K562 (cell line): ENCODE data around the gene ACAP2. TPM values are rescaled to one million over a fixed set of nuclear protein-coding genes. Genes with fewer than 3 reads are reported as not detected.

Source experiments
- BRF1 ChIP-seq: IDR thresholded peaks from 3 replicates; pipeline ENCODE4 v1.6.1; 2011; ENCODE audit warnings: borderline replicate concordance, mild to moderate bottlenecking; ENCODE audit not compliant: insufficient read length; ENCODE audit errors: extremely low read depth
- JUND ChIP-seq, 2 experiments: IDR thresholded peaks; 2 replicates in 1 of 2; 3 replicates in 1 of 2; pipeline ENCODE4 v1.6.1; 2011; ENCODE audit warnings: borderline replicate concordance in 2 of 2, low read depth in 2 of 2, low read length in 2 of 2, improper control_type of control experiment in 1 of 2, missing biosample characterization in 1 of 2, missing genetic modification characterization in 1 of 2, missing genetic modification reagents in 1 of 2
- POLR2A ChIP-seq: fragments of 450-650 bp; conservative IDR thresholded peaks from 2 replicates; pipeline ENCODE4 v1.6.1; 2016
- RB1 ChIP-seq: fragments of 450-650 bp; IDR thresholded peaks from 2 replicates; pipeline ENCODE4 v1.6.1; 2017; ENCODE audit warnings: low read depth, mild to moderate bottlenecking
- TFAM ChIP-seq: fragments of 250-450 bp; sonication (Bioruptor Pico); conservative IDR thresholded peaks from 2 replicates; pipeline ENCODE4 v1.5.0; 2021; ENCODE audit warnings: mild to moderate bottlenecking, moderate library complexity
- XRCC5 ChIP-seq: fragments of 200-400 bp; formaldehyde crosslinking; IDR thresholded peaks from 2 replicates; pipeline ENCODE4 v1.6.1; 2017; ENCODE audit warnings: low read depth, mild to moderate bottlenecking, low read length
- ZNF3 ChIP-seq: fragments of 250-450 bp; sonication (Bioruptor Pico); IDR thresholded peaks from 2 replicates; pipeline ENCODE4 v1.5.0; 2021; ENCODE audit warnings: mild to moderate bottlenecking, moderate library complexity
- polyA plus RNA-seq, 8 experiments: library from polyadenylated mRNA; depleted of rRNA in 4 of 8; stranded (reverse) in 5 of 8; unstranded in 3 of 8; fragments of >200 nt; fragmentation: Nextera tagmentation in 2 of 8; fragmentation: Illumina TruSeq in 1 of 8; extraction: Ambion mirVana in 2 of 8; extraction: Trizol in 1 of 8; gene quantifications; 2 replicates each; pipeline versions ENCODE4 v1.2.1 to v1.2.3, GENCODE V29; 2011 to 2014; ENCODE audit warnings: inconsistent platforms in 1 of 8, missing spikeins in 1 of 8
- total RNA-seq, 7 experiments: library from RNA; depleted of rRNA in 6 of 7; stranded (reverse); fragments of >200 nt in 6 of 7; fragmentation: Illumina TruSeq in 2 of 7; extraction: Trizol in 2 of 7; gene quantifications; 2 replicates each; pipeline versions ENCODE4 v1.2.1 to v1.2.3, GENCODE V29; 2011 to 2021; ENCODE audit warnings: low replicate concordance in 1 of 7
- TF ChIP-seq, protein P1 (sequence below): sonication (generic); formaldehyde crosslinking; IDR thresholded peaks from 2 replicates; pipeline ENCODE4 v1.8.0; 2022; ENCODE audit warnings: mild to moderate bottlenecking, missing genetic modification reagents
- TF ChIP-seq, protein P2 (sequence below), 2 experiments: fragments of 450-650 bp; IDR thresholded peaks; 2 replicates each; pipeline ENCODE4 v1.6.1; 2016
- TF ChIP-seq, protein P3 (sequence below): IDR thresholded peaks from 2 replicates; pipeline ENCODE4 v1.6.1; 2011; ENCODE audit warnings: borderline replicate concordance, low read depth, mild to moderate bottlenecking, moderate library complexity, low read length; ENCODE audit not compliant: insufficient read depth, poor library complexity, severe bottlenecking
- TF ChIP-seq, protein P4 (sequence below): fragments of 450-650 bp; formaldehyde crosslinking; IDR thresholded peaks from 2 replicates; pipeline ENCODE4 v1.4.0; 2020; ENCODE audit warnings: mild to moderate bottlenecking, mixed read lengths
- TF ChIP-seq, protein P5 (sequence below): sonication (generic); formaldehyde crosslinking; IDR thresholded peaks from 2 replicates; pipeline ENCODE4 v1.8.0; 2023; ENCODE audit warnings: mild to moderate bottlenecking, missing genetic modification reagents

ACAP2 gene
- total and polyA plus RNA-seq, 9 of the 15 experiments (the other 6 are each of a cell fraction or from before 2014, with no cell fraction given): 10.6 to 52.7 (median 34.4) TPM

DNA sequence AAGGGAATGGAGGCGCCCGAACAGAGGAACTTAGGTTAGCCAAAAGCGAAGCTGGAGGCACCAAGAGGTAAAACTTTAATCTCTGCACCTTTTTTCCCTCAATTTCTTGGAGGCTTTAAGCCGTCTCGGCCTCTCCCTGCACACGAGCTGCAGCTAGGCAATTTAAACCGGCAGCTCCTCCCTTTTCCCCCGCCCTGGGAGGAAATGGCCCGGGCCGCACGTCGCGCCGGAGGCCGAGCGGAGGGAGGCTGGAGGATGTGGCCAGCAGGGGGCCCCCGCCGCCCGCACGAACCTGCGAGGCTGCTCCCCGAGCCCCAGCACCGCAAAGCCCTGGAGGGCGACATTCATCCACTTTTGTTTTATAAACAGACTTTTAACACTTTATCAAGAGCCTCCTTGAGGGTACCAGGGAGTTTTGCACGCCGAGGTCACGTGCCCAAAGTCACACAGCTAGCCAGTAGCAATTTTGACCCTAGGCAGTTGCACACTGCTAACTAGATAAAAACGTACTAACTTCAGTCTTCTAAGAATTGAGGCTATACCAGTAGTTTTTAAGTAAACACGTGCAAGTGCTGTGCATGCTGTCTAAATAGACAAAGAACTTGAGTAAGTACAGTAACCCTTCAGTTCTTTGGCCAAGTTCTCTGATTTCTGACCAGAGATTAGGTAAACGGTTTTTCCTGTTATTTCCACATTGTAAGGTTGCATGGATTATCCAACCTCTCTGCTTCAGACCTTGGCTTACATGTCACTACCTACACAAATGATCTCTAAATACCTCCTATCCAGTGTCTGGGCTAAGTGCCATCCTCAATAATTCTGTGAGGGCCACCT lies 171.2 kb downstream of the ACAP2 start (continued):
- TF ChIP-seq, protein P1, sequence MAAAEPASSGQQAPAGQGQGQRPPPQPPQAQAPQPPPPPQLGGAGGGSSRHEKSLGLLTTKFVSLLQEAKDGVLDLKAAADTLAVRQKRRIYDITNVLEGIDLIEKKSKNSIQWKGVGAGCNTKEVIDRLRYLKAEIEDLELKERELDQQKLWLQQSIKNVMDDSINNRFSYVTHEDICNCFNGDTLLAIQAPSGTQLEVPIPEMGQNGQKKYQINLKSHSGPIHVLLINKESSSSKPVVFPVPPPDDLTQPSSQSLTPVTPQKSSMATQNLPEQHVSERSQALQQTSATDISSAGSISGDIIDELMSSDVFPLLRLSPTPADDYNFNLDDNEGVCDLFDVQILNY (CRISPR knock-in tag): 0 out of 2 replicates have a peak, but pooled peaks have one; percentile 23
- TF ChIP-seq BRF1 (no peak), POLR2A (peak; percentile 41), JUND (IDR thresholded peaks at IDR 0.05; ENCODE audit: borderline replicate concordance, low read depth, low read length) (peak; percentile 40; the same call in 1 of the 2 replicates), JUND (tag; IDR thresholded peaks at IDR 0.05; ENCODE audit: borderline replicate concordance, low read depth, low read length) (no peak; the same call in 2 of the 3 replicates), ZNF3 (CRISPR knock-in tag) (no peak), TFAM (CRISPR knock-in tag) (no peak), XRCC5 (peak; percentile 93), RB1 (peak; percentile 84)
- TF ChIP-seq, protein P2, sequence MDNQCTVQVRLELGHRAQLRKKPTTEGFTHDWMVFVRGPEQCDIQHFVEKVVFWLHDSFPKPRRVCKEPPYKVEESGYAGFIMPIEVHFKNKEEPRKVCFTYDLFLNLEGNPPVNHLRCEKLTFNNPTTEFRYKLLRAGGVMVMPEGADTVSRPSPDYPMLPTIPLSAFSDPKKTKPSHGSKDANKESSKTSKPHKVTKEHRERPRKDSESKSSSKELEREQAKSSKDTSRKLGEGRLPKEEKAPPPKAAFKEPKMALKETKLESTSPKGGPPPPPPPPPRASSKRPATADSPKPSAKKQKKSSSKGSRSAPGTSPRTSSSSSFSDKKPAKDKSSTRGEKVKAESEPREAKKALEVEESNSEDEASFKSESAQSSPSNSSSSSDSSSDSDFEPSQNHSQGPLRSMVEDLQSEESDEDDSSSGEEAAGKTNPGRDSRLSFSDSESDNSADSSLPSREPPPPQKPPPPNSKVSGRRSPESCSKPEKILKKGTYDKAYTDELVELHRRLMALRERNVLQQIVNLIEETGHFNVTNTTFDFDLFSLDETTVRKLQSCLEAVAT (IDR thresholded peaks at IDR 0.05): 0 out of 4 replicates have a peak, but pooled peaks of 1 of the 2 experiments have one; percentile 52
- TF ChIP-seq, protein P3, sequence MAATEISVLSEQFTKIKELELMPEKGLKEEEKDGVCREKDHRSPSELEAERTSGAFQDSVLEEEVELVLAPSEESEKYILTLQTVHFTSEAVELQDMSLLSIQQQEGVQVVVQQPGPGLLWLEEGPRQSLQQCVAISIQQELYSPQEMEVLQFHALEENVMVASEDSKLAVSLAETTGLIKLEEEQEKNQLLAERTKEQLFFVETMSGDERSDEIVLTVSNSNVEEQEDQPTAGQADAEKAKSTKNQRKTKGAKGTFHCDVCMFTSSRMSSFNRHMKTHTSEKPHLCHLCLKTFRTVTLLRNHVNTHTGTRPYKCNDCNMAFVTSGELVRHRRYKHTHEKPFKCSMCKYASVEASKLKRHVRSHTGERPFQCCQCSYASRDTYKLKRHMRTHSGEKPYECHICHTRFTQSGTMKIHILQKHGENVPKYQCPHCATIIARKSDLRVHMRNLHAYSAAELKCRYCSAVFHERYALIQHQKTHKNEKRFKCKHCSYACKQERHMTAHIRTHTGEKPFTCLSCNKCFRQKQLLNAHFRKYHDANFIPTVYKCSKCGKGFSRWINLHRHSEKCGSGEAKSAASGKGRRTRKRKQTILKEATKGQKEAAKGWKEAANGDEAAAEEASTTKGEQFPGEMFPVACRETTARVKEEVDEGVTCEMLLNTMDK: peak; percentile 50
- TF ChIP-seq, protein P4, sequence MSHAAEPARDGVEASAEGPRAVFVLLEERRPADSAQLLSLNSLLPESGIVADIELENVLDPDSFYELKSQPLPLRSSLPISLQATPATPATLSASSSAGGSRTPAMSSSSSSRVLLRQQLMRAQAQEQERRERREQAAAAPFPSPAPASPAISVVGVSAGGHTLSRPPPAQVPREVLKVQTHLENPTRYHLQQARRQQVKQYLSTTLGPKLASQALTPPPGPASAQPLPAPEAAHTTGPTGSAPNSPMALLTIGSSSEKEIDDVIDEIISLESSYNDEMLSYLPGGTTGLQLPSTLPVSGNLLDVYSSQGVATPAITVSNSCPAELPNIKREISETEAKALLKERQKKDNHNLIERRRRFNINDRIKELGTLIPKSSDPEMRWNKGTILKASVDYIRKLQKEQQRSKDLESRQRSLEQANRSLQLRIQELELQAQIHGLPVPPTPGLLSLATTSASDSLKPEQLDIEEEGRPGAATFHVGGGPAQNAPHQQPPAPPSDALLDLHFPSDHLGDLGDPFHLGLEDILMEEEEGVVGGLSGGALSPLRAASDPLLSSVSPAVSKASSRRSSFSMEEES (CRISPR knock-in tag): peak; percentile 93
- TF ChIP-seq, protein P5, sequence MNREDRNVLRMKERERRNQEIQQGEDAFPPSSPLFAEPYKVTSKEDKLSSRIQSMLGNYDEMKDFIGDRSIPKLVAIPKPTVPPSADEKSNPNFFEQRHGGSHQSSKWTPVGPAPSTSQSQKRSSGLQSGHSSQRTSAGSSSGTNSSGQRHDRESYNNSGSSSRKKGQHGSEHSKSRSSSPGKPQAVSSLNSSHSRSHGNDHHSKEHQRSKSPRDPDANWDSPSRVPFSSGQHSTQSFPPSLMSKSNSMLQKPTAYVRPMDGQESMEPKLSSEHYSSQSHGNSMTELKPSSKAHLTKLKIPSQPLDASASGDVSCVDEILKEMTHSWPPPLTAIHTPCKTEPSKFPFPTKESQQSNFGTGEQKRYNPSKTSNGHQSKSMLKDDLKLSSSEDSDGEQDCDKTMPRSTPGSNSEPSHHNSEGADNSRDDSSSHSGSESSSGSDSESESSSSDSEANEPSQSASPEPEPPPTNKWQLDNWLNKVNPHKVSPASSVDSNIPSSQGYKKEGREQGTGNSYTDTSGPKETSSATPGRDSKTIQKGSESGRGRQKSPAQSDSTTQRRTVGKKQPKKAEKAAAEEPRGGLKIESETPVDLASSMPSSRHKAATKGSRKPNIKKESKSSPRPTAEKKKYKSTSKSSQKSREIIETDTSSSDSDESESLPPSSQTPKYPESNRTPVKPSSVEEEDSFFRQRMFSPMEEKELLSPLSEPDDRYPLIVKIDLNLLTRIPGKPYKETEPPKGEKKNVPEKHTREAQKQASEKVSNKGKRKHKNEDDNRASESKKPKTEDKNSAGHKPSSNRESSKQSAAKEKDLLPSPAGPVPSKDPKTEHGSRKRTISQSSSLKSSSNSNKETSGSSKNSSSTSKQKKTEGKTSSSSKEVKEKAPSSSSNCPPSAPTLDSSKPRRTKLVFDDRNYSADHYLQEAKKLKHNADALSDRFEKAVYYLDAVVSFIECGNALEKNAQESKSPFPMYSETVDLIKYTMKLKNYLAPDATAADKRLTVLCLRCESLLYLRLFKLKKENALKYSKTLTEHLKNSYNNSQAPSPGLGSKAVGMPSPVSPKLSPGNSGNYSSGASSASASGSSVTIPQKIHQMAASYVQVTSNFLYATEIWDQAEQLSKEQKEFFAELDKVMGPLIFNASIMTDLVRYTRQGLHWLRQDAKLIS (CRISPR knock-in tag): peak; percentile 87
